COLO829 (cell line): ENCODE measurements around the gene SLX9.

Experiments used
- DNase-seq: peaks from one replicate; pipeline ENCODE4 v3.0.0; 2012; ENCODE audit warnings: low spot score

Gene SLX9

DNA sequence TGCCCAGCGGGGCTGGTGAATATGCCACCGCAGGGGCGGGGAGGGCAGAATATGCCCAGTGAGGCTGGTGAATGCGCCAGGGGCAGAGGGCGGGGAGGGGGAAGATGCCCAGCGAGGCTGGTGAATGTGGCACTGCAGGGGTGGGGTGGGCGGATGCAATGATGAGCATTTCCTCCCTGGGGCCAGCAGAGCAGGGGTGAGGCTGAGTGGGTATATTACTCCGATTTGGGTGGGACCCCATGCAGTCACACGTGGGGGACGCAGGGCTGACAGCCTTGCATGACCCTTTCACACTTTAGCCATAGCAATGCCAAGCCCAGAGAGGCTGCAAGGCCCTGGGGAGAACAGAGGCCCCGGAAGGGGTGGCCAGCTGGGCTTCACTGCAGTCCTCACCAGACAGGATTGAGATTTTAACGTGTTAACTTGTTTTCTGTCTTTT is 9.3 kb upstream of the SLX9 start:
- DNase-seq = no peak

DNA sequence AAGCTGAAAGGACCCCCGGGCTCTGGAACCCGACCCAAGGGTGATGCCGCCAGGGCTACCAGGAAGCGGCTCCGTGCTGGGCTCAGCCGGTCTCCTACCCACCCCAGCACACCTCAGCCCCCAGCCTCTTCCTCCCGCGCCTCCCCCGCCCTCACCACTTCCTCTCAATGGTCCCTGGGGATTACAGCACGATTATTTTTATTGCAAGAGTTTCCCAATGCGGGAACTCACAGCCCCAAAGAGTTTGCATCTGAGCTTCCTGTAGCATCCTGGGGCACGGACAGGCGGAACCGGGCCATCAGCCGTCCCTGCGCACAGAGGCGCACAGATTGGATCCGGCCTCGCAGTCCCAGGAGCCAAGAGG is 8.7 kb upstream of the SLX9 start:
- DNase-seq = no peak

DNA sequence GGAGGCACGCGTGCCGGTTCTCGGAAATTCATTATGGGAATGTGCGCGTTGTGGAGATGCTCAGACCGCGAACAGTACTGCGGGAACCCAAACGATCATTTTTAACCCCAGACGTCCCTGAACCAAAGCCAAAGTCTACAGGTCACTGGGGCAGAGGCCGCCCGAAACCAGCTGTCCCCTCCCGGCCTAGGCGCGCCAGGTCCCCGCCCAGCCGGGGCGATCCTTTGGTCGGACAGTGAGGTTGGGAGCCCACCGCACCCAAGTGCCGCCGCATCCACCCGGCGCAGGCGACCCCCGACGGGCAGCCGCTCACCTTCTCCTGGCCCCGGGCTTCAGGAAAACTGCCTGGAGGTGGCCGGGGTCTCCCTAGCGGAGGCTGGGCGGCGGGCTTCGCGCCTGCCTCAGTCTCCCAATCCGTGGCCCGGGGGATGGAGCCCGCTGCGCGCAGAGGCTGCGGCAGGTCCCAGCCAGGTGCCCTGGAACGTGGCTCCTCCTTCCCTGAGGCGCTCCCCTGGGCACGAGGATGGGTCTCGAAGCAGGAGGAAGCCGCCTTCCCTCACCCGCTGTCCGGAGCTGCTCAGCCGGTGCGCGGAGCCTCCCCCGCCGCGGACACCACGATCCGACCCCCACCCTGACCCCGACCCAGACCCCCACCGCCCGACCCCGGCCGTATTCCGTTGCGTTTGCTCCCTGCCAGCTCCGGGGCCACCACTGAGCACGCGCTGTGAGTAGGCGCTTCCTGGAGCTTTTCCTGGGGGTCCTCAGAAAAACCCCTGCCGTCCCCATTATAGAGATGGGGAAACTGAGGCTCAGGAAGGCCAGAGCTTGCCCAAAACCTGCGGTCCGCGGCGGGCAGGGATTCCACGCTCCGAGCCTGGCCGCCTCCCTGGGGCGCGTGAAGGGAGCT is 8.1 kb upstream of the SLX9 start:
- DNase-seq = no peak

DNA sequence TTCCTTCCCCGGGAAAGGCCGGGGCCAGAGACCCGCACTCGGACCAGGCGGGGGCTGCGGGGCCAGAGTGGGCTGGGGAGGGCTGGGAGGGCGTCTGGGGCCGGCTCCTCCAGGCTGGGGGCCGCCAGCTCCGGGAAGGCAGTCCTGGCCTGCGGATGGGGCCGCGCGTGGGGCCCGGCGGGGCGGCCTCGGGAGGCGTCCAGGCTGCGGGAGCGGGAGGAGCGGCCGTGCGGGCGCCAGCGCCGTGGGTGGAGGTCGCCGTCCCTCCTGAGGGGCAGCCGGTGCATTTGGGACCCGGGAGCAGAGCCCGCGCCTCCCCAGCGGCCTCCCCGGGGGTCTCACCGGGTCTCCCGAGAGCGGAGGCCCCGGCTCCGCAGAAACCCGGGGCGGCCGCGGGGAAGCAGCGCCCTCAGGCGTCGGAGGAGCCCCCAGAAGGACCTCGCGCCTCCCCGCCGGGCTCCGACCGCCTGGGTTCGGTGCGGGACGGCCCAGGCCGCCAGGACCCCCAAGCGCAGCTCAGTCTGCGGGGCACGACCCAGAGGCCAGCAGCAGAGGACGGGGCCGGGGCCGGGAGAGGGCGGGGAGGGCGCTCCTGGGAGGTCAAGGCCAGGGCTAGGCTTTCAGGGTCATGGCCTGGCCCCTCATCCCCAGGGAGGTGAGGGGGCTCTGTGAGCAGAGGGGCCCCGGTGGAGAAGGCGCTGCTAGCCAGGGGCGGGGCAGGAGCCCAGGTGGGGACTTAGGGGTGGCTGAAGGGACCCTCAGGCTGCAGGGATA is 7.2 kb upstream of the SLX9 start:
- DNase-seq = no peak

DNA sequence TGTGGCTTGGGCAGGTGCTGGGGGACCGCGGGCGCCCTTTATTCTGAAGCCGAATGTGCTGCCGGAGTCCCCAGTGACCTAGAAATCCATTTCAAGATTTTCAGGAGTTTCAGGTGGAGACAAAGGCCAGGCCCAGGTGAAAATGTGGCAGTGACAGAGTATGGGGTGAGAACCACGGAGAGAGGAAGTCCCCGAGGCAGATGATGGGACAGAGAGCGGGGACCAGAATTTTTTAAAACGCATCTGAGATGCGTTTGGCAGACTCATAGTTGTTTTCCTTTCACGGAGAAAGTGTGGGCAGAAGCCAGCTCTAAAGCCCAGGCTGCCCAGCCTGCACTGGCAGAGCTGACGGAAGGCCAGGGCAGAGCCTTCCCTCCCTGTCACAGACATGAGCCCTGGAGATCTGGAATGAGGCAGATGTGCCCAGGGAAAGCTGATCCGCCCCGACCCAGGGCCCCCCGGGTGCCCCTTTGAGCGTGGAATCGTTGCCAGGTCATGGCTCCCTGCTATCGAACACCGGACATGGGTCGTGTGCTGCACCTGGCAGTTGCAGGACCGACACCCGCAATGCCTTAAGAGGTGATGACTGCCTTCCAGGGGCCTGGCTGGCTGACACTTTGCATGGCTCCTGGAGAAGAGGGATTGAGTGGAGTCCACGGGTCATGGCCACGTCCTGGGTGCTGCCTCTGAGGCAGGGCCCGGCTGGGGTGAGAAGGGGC is 6.5 kb upstream of the SLX9 start:
- DNase-seq = no peak

- DNase-seq = no peak
Observed at GRCh38 chr21:44933918-44934260, 5.9 kb upstream of the SLX9 start.

DNA sequence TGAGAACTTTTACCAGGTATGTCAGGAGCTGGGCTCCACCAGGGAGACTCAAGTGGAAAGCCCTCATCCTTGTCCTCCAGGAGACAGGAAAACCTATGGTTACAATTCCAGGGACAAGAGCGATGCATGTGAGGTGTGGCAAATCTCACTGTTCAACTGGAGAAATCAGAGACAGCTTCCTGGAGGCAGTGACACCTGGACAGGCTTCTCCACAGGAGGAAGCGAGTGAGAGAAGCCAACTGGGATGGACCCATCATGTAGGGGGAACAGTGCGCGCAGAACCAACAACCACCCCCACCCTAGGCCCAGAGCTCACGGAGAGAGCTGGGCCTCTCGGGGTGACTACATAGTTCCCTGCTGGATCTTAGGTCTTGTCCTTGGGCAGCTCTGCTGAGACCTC is 5.6 kb upstream of the SLX9 start:
- DNase-seq = no peak

DNA sequence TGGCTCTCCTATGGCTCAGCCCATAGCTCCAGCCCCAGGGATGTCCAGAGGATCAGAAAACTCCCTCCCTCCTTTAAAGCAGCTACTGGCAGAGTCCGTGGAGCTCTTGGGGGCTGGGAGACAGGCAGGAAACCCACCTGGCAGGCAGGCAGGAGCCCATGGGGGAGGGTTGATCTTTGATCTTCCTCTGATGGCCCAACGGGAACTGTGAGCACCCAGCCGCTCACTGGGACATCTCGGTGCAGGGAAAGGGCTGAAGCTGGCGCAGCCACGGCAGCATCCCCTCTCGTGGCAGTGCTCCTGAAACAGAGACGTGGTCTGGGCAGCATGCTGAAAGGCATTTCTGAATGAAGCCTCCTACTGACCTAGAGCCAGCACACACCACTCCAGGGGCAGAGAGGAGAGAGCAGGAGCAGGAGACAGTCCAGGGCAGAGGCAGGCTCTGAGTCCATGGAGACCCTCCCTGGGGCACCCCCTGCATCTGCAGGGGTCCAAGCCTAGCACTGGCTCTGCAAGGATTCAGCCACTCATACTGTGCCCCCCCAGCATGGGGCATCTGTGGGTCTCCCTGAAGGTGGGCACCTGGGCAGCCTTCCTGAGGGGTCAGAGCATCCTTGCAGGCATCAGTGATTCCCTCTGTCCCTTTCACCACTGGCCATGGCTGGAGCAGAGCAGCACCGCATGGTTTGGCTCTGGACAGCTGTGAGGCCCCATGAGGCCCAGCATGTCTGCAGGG is 4.9 kb upstream of the SLX9 start:
- no peak for DNase-seq

GRCh38 chr21:44935533-44935927 is 4.3 kb upstream of the SLX9 start:
- DNase-seq = no peak

GRCh38 chr21:44938772-44939531 is 877 bp upstream of the SLX9 start:
- no peak for DNase-seq

DNA sequence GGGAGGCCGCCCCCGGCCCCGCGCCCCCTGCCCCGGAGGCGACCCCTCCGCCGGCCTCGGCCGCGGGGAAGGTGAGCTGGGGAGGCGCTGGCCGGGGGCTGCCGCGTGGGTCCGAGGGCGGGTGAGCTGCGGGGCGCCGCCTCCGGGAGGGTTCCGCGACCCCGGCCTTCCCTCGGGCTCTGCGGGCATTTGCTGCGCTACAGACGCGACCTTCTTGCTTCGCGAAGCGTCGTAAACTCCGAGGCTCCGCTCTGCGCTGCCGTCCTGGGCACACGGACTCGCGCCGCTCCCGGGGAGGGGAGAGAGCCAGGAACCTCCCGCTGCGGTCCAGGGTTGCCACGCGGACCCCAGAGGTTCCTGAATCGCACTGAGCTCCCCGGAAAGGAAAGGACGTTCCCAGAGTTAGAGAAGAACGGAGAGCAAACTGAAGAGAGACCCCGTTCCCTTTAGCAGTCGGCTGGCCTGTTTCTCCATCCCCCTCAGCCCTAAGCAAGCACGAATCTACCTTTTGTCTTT is 345 bp downstream of the SLX9 start:
- DNase-seq = no peak

DNA sequence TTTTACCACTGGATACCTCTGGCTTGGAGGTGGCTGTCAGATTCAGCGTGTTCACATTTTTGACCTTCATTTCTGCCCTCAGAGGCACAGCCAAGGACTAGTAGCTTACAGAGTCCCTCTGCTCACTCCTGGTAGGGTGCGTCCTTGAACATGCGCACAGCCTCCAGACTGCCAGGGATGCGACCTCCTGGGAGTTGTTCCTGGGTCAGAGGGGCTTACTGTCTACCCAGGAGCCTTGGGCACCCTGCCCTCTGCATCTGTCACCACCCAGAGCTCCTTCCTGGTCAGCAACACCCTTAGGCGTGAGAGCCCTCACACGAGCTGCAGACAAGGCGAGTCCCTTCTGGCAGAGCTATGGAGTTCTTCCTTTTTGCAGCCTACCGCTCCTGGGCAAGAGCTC is 1.7 kb downstream of the SLX9 start:
- DNase-seq = no peak

GRCh38 chr21:44942566-44942965 is 2.7 kb downstream of the SLX9 start:
- DNase-seq = no peak

GRCh38 chr21:44943005-44943685 is 3.3 kb downstream of the SLX9 start:
- no peak for DNase-seq

DNA sequence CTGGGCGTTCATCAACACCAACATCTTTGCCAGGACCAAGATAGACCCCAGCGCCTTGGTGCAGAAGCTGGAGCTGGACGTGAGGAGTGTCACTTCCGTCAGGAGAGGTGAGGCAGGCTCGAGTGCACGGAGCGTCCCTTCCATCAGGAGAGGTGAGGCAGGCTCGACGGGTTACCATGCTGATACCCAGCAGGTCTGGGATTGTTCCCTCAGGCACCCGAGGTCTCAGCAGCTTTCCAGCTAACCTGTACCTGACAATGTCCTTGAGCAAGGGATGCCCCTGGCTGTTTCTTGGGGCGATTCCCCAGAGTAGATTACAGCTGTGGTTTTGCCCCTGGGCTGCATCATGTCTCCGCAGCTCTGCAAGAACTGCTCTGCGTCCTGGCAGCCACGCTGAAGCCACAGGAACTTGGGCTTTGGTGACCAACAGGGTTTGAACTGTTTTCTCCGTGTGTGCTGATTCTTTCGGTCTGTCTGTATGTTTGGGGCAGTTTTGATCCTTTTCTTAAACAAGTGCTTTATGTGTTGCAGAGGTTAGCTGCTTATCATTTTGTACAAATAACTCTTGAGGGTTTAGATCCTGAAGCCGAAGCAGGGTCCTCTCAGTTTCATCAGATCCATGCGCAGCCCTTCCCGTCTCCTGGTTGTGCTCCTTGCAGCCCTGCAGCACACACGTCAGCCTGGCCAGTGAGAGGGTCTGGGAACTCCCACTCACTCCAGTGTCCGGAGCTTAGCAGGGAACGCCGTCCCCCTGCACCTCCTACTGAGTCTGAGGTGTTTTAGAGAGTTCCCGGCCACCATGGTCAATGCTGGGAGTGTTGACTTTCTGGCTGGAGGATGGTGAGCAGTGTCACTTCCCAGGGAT is 4.1 kb downstream of the SLX9 start:
- DNase-seq = no peak

- no peak for DNase-seq
Observed at GRCh38 chr21:44944596-44944995, 4.8 kb downstream of the SLX9 start.

- no peak for DNase-seq
Observed at GRCh38 chr21:44946254-44947041, 6.6 kb downstream of the SLX9 start.

DNA sequence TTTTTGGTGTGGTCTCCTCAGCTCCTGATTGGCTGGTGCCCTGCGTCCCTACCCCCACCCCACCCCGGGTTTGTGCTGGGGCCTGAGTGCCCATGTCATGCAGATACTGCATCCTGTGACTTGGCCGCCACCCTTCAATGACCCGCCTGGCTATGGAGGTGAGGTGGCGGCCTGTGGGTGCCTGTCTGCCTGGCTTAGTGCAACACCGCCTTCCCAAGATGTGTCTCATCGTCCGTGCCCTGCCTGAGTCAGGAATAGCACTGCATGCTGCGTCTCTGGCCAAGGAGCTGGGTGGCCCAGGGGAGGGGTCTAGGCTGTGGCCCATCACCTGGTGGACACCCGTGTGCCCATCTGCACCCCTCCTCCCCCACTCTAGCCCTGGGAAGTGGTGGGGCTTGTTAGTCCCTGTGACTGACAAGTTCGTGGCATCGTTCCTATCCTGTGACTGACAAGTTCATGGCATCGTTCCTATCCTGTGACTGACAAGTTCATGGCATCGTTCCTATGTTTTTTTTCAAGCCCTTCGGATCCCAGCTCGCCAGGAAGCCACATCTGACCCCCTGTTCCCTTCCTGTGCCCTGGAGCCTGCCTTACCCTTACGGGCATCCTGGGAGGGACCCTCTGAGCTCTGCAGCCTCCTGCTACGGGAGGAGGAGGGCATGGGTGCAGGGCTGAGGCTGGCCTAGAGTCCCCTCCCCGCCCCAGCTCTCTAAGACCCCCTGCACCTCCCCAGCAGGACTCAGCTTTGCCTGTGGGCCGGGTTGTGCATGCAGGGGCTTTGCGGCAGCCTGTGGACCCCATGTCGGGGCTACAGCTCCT is 7.5 kb downstream of the SLX9 start:
- DNase-seq = no peak
